SK-N-SH treated with all-trans-retinoic acid at 6 μM for 48 hours (cell line): ENCODE data around the gene PEBP1.

ENCODE experiments used
- CSDC2 ChIP-seq: fragments of 250-450 bp; sonication (Bioruptor Pico); IDR thresholded peaks from 2 replicates; pipeline ENCODE4 v1.5.0; 2020; ENCODE audit warnings: mild to moderate bottlenecking, moderate library complexity
- GLIS3 ChIP-seq: fragments of 250-450 bp; sonication (Bioruptor Pico); IDR thresholded peaks from 2 replicates; pipeline ENCODE4 v1.5.0; 2020; ENCODE audit warnings: mild to moderate bottlenecking, moderate library complexity
- TF ChIP-seq, protein P1 (sequence below): fragments of 250-450 bp; sonication (Bioruptor Pico); IDR thresholded peaks from 2 replicates; pipeline ENCODE4 v1.5.1; 2020; ENCODE audit warnings: low read depth, mild to moderate bottlenecking, moderate library complexity

- TF ChIP-seq, protein P1, sequence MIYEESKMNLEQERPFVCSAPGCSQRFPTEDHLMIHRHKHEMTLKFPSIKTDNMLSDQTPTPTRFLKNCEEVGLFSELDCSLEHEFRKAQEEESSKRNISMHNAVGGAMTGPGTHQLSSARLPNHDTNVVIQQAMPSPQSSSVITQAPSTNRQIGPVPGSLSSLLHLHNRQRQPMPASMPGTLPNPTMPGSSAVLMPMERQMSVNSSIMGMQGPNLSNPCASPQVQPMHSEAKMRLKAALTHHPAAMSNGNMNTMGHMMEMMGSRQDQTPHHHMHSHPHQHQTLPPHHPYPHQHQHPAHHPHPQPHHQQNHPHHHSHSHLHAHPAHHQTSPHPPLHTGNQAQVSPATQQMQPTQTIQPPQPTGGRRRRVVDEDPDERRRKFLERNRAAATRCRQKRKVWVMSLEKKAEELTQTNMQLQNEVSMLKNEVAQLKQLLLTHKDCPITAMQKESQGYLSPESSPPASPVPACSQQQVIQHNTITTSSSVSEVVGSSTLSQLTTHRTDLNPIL (CRISPR knock-in tag), result no peak
- TF ChIP-seq GLIS3 (CRISPR knock-in tag) (no peak), CSDC2 (CRISPR knock-in tag) (no peak)
Observed at GRCh38 chr12:118148287-118148686, 12.4 kb downstream of the PEBP1 start.
